ENCODE data around the gene MUL1.
A peak's percentile ranks its signal among the peaks of the same experiment; 100 is the strongest.
"Not testable (repeated sequence)": the region's sequence is repeated elsewhere in the genome, so short reads cannot be mapped to it uniquely, and the experiment has no call there.

Gene MUL1

GRCh38 chr1:20511518-20512428, 3.8 kb upstream of the MUL1 start:
- DNase-seq (ENCODE audit: low read depth in 2 of 2, low spot score in 1 of 2), result no peak

GRCh38 chr1:20508411-20508771, 440 bp upstream of the MUL1 start:
- no peak for DNase-seq (ENCODE audit: low read depth in 2 of 2, low spot score in 1 of 2)

GRCh38 chr1:20507248-20507563, 745 bp downstream of the MUL1 start:
- no peak for DNase-seq (ENCODE audit: low read depth in 2 of 2, low spot score in 1 of 2)

- DNase-seq (ENCODE audit: low read depth in 2 of 2, low spot score in 1 of 2), result no peak
Observed at GRCh38 chr1:20505488-20505887, 2.5 kb downstream of the MUL1 start.

- no peak for DNase-seq (ENCODE audit: low read depth in 2 of 2, low spot score in 1 of 2)
Observed at GRCh38 chr1:20500716-20501115, 7.2 kb downstream of the MUL1 start.

GRCh38 chr1:20499718-20500117, 8.2 kb downstream of the MUL1 start:
- DNase-seq (ENCODE audit: low read depth in 2 of 2, low spot score in 1 of 2), result no peak

- no peak for DNase-seq (ENCODE audit: low read depth in 2 of 2, low spot score in 1 of 2)
Observed at GRCh38 chr1:20499105-20499504, 8.8 kb downstream of the MUL1 start.

GRCh38 chr1:20498116-20498515, 9.8 kb downstream of the MUL1 start:
- DNase-seq (ENCODE audit: low read depth in 2 of 2, low spot score in 1 of 2), result no peak

GRCh38 chr1:20497506-20497905, 10.4 kb downstream of the MUL1 start:
- no peak for DNase-seq (ENCODE audit: low read depth in 2 of 2, low spot score in 1 of 2)

GRCh38 chr1:20496725-20497383, 11.1 kb downstream of the MUL1 start:
- DNase-seq (ENCODE audit: low read depth in 2 of 2, low spot score in 1 of 2), result not testable (repeated sequence)

- DNase-seq (ENCODE audit: low read depth in 2 of 2, low spot score in 1 of 2), result no peak
Observed at GRCh38 chr1:20496241-20496661, 11.7 kb downstream of the MUL1 start.

- DNase-seq (ENCODE audit: low read depth in 2 of 2, low spot score in 1 of 2), result no peak
Observed at GRCh38 chr1:20495661-20496060, 12.3 kb downstream of the MUL1 start.

- no peak for DNase-seq (ENCODE audit: low read depth in 2 of 2, low spot score in 1 of 2)
Observed at GRCh38 chr1:20494609-20495311, 13.2 kb downstream of the MUL1 start.

GRCh38 chr1:20493839-20494608, 13.9 kb downstream of the MUL1 start:
- peak; percentile 43 to 79 for DNase-seq (ENCODE audit: low read depth in 2 of 2, low spot score in 1 of 2)

- no peak for DNase-seq (ENCODE audit: low read depth in 2 of 2, low spot score in 1 of 2)
Observed at GRCh38 chr1:20493309-20493708, 14.6 kb downstream of the MUL1 start.

GRCh38 chr1:20492751-20493150, 15.2 kb downstream of the MUL1 start:
- no peak for DNase-seq (ENCODE audit: low read depth in 2 of 2, low spot score in 1 of 2)

GRCh38 chr1:20491866-20492265, 16.1 kb downstream of the MUL1 start:
- DNase-seq (ENCODE audit: low read depth in 2 of 2, low spot score in 1 of 2), result no peak

- DNase-seq (ENCODE audit: low read depth in 2 of 2, low spot score in 1 of 2), result no peak
Observed at GRCh38 chr1:20491178-20491577, 16.8 kb downstream of the MUL1 start.

GRCh38 chr1:20487236-20487590, 20.7 kb downstream of the MUL1 start:
- DNase-seq (ENCODE audit: low read depth in 2 of 2, low spot score in 1 of 2), result no peak

- no peak for DNase-seq (ENCODE audit: low read depth in 2 of 2, low spot score in 1 of 2)
Observed at GRCh38 chr1:20486457-20487235, 21.3 kb downstream of the MUL1 start.
